DMS53 treated with DMSO at 0.1 percent for 48 hours (cell line): Measurements from ENCODE around the gene VPS50.
"Not testable (repeated sequence)": the region's sequence is repeated elsewhere in the genome, so short reads cannot be mapped to it uniquely, and the experiment has no call there.

Experiments used
- DNase-seq: peaks from one replicate; lab custom pipeline; 2025; ENCODE audit not compliant: unreplicated experiment; lab: John Stamatoyannopoulos, UW

VPS50 gene

GRCh38 chr7:93239824-93240223, 7.7 kb downstream of the VPS50 start:
- DNase-seq, result no peak

- no peak for DNase-seq
Observed at GRCh38 chr7:93242106-93242505, 9.9 kb downstream of the VPS50 start.

GRCh38 chr7:93245525-93246432, 13.6 kb downstream of the VPS50 start:
- DNase-seq, result peak; percentile 33

- DNase-seq, result no peak
Observed at GRCh38 chr7:93249491-93250148, 17.5 kb downstream of the VPS50 start.

GRCh38 chr7:93258661-93259060, 26.5 kb downstream of the VPS50 start:
- DNase-seq, result no peak

GRCh38 chr7:93262535-93262934, 30.4 kb downstream of the VPS50 start:
- no peak for DNase-seq

- DNase-seq, result no peak
Observed at GRCh38 chr7:93265220-93265619, 33.1 kb downstream of the VPS50 start.

- DNase-seq, result no peak
Observed at GRCh38 chr7:93279541-93279940, 47.4 kb downstream of the VPS50 start.

GRCh38 chr7:93284908-93285307, 52.7 kb downstream of the VPS50 start:
- no peak for DNase-seq

- no peak for DNase-seq
Observed at GRCh38 chr7:93293229-93293628, 61.1 kb downstream of the VPS50 start.

- DNase-seq, result no peak
Observed at GRCh38 chr7:93298206-93298605, 66.0 kb downstream of the VPS50 start.

- DNase-seq, result no peak
Observed at GRCh38 chr7:93298671-93299070, 66.5 kb downstream of the VPS50 start.

- peak; percentile 54 for DNase-seq
Observed at GRCh38 chr7:93301736-93302135, 69.6 kb downstream of the VPS50 start.

- DNase-seq, result no peak
Observed at GRCh38 chr7:93307131-93307660, 75.0 kb downstream of the VPS50 start.

GRCh38 chr7:93307943-93308342, 75.8 kb downstream of the VPS50 start:
- no peak for DNase-seq

- DNase-seq, result no peak
Observed at GRCh38 chr7:93310346-93310745, 78.2 kb downstream of the VPS50 start.

GRCh38 chr7:93314449-93314848, 82.3 kb downstream of the VPS50 start:
- no peak for DNase-seq

GRCh38 chr7:93315896-93316295, 83.7 kb downstream of the VPS50 start:
- DNase-seq, result no peak

GRCh38 chr7:93316730-93317129, 84.6 kb downstream of the VPS50 start:
- DNase-seq, result no peak

GRCh38 chr7:93320887-93321286, 88.7 kb downstream of the VPS50 start:
- no peak for DNase-seq

GRCh38 chr7:93326291-93326690, 94.1 kb downstream of the VPS50 start:
- not testable (repeated sequence) for DNase-seq

- DNase-seq, result no peak
Observed at GRCh38 chr7:93327006-93327633, 95.0 kb downstream of the VPS50 start.
